PFSK-1 (cell line): ENCODE data around the gene ANO4.

Source experiments
- FOXP2 ChIP-seq: optimal IDR thresholded peaks from 2 replicates; pipeline ENCODE3; 2011; ENCODE audit warnings: borderline replicate concordance, control low read depth, inconsistent platforms; ENCODE audit not compliant: insufficient read depth; ENCODE audit errors: extremely low read length, extremely low read depth
- POLR2AphosphoS5 ChIP-seq: IDR thresholded peaks from 2 replicates; pipeline ENCODE4 v1.6.1; 2012; ENCODE audit warnings: low read depth, mild to moderate bottlenecking, control low read depth, low read length, moderate library complexity
- TF ChIP-seq, protein P1 (sequence below), 2 experiments: IDR thresholded peaks; 2 replicates each; pipeline versions ENCODE4 v1.6.1 to v1.8.0; 2011 to 2012; ENCODE audit warnings: low read depth in 2 of 2, low read length in 2 of 2, control low read depth in 1 of 2, inconsistent platforms in 1 of 2, mild to moderate bottlenecking in 1 of 2, moderate library complexity in 1 of 2; ENCODE audit not compliant: insufficient read depth in 1 of 2

DNA sequence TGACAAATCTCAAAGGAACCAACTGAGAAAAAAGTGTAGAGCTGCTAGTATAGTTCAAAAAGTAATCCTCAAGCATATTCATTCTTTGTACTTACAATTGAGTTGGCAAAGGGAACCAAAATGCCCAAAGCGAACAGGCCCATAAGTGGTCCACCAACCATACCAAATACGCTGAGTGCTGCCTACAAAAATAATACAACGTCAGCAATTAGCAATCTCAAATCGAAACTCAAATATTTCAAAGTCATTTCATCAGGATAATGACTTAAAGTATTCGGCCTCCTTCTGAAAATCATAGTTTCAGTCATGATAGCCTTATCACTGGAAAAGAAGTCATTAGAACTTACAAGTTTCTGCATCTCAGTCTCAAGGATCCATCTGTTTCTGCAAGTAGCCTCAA, 373.4 kb downstream of the ANO4 start:
- no peak for TF ChIP-seq POLR2AphosphoS5
- TF ChIP-seq, protein P1, sequence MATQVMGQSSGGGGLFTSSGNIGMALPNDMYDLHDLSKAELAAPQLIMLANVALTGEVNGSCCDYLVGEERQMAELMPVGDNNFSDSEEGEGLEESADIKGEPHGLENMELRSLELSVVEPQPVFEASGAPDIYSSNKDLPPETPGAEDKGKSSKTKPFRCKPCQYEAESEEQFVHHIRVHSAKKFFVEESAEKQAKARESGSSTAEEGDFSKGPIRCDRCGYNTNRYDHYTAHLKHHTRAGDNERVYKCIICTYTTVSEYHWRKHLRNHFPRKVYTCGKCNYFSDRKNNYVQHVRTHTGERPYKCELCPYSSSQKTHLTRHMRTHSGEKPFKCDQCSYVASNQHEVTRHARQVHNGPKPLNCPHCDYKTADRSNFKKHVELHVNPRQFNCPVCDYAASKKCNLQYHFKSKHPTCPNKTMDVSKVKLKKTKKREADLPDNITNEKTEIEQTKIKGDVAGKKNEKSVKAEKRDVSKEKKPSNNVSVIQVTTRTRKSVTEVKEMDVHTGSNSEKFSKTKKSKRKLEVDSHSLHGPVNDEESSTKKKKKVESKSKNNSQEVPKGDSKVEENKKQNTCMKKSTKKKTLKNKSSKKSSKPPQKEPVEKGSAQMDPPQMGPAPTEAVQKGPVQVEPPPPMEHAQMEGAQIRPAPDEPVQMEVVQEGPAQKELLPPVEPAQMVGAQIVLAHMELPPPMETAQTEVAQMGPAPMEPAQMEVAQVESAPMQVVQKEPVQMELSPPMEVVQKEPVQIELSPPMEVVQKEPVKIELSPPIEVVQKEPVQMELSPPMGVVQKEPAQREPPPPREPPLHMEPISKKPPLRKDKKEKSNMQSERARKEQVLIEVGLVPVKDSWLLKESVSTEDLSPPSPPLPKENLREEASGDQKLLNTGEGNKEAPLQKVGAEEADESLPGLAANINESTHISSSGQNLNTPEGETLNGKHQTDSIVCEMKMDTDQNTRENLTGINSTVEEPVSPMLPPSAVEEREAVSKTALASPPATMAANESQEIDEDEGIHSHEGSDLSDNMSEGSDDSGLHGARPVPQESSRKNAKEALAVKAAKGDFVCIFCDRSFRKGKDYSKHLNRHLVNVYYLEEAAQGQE (IDR thresholded peaks at IDR 0.05; ENCODE audit: insufficient read depth in 1 of 2, low read depth in 2 of 2, low read length in 2 of 2) = no peak
- TF ChIP-seq FOXP2 = no peak
